NCI-H1092 treated with DMSO at 0.1 percent for 48 hours (cell line): ENCODE data around the gene FAM181A.

Source experiments
- DNase-seq: peaks from one replicate; lab custom pipeline; 2025; lab: John Stamatoyannopoulos, UW

The FAM181A gene

DNA sequence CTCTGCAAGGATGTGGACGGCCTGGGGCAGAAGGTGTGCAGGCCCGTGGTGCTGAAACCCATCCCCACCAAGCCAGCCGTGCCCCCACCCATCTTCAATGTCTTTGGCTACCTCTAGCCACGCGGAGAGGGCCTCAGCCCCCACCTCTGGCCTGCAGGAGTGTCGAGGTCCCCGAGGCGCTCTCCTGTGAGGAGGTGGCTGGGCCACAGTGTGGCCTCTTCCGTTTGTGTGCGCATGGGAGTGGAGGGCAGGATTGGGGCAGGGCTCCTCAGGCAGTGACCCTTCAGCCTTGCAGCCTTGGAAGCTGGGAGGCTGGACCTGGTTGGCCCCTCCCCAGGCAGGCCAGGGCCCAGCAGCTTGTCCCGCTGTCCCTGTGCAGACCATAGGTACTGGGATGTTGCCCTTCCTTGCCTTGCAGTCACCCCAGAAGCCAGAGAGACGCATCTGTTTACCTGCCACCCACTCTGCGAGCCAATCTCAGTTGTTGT is 1.9 kb downstream of the FAM181A start:
- no peak for DNase-seq

DNA sequence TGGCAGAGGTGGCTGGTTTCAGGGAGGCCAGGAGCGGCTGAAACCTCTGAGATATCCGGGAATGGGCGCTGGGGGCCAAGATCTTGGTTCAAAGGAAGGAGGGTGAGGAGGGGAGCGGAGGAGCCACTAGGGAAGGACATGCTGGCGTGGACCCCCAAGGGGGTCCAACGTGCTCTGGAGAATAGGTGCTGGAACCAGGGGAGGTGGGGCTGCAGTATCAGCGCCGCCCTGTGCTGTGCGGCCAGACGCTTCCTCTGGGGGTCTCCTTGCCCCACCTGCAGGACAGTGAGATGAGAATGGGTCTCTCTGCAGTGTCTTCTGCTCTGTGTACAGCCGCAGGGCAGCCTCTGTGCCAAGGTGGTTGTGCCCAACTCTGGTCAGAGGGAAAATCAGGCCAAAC is 2.5 kb downstream of the FAM181A start:
- no peak for DNase-seq

DNA sequence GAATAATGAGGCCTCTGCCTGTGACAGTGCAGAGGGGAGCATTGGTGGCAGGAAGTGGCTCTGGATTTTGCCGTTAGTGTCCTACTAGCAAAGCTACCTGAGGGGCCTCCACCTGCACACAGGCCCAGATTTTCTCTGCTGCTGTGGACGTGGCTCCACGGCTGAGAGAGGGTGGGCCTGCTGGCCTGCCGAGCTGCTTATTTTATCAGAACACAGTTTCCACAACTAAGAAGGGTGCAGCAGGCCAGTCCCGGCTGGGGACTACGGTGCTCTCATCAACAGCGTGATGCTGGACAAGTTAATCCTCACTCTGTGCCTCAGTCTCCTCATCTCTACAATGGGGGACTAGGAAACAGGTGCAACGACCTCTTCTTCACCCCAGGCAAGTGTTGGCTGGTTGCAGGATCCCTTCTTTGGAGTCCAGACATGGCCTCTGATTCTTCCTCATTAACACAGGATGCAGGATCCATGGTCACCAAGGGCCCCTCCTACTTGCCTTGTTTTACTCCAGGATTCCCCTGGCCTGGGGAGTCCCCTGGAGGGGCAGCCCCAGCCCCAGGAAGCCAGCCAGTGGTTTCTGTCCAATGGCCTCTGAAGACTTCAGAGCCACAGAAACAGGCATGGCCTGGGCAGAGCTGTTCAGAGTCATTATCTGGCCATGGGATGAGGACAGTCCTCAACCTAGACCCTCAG is 3.3 kb downstream of the FAM181A start:
- DNase-seq, result no peak

DNA sequence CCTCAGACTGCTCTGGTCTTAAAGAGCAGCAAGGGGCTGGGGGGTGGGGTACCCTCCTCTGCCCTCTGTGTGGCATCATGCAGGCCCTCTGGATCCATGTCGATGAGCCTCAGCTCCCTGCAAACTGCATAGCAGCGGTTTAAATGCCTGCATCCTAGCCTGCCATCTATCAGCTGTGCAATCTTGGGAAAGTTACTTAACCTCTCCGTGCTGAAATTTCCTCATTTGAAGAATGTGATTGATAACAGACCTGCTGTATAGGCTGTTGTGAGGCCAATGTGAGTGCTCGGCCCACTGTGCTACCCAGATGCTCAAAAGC is 3.8 kb downstream of the FAM181A start:
- no peak for DNase-seq

DNA sequence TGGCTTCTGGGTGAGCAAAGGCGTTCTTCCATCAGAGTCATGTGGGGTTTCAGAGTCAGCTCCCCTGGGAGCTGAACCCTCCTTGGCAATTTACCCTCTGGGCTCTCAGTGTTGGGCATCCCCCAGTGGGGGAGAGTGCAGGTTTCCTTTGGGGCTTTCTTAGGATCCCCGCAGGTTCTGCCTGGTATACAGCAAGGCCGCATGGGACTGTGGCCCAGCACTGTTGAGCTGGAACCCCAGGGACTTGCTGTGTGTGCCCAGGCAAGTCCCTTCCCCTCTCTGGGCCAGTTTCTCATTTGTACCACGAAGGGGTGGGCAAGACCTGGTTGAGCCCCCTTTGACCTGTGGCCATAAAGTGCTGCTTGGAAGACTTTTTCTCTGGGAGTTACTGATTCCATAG is 5.5 kb downstream of the FAM181A start:
- no peak for DNase-seq

DNA sequence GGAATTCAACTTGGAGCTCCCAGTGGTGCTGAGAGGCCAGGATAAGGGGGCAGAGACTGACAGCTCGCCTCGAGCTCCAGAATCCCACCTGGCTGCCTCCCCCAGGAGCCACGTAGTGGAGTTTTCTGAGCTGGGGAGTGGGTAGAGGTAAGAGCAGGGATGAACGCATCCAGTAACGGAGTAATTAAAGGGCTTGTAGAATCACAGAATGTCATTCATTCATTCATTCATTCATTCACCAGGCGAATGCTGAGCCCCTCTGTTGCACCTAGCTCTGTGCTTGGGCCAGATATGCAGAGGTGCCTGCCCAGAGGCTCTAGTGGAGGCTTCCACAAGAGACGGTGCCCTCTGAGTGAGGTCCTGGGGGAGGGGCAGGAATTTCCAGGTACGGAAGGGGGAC is 8.1 kb downstream of the FAM181A start:
- no peak for DNase-seq

DNA sequence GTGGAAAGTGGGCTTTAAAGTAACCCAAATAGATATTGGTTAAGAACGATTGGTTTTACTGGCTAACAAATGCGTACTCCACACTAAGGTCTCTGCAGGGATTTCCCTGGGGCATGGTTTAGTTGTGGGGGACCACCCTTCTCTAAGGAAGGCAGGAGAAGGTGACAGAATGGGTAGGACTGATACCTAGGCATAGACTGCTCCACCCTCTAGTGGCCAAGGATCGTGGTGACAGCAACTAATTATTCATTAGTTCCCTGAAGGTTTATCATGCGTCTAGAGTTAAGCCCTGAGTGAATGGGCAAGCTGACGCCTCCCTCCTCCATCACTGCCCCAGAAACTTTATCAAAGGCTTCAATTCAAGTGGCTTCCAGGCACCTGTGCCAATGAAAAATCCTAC is 9.1 kb downstream of the FAM181A start:
- DNase-seq, result no peak

DNA sequence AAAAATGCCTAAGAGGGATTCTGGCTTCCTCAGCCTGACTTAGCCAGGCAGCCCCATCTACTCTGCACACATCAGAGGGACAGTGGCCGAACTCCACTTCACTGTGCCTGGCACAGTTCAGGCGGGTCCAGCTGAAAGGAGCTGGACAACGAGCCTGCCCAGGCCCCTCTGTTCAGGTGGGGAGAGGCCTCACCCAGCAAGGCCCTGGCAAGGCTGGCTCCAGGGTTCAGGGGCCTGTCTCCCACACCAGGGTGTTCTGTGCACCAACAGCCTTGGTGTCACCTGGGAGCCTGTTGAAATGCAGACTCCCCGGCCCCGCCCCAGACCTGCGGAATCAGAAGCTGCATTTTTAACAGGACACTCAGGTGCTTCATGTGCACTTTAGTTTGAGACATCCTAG is 9.8 kb downstream of the FAM181A start:
- no peak for DNase-seq

DNA sequence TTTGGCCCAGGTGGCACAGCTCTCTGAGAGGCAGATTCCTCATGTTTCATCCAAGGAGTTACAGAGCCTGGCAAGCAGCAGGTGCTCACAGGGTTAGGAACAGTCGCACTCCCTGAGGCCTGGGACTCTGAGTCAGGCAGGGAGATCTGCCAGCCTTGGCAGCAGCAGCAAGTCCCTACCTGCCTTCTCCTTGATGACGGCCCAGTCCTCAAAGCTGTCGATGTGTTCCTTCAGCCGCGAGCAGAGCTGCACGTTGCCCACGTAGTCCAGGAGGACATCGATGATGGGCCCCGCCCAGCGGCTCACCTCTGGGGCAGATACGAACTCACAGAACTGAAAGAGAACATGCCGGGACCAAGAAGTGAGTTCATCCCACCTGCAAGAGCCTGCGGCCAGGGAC is 10.4 kb downstream of the FAM181A start:
- DNase-seq, result no peak

DNA sequence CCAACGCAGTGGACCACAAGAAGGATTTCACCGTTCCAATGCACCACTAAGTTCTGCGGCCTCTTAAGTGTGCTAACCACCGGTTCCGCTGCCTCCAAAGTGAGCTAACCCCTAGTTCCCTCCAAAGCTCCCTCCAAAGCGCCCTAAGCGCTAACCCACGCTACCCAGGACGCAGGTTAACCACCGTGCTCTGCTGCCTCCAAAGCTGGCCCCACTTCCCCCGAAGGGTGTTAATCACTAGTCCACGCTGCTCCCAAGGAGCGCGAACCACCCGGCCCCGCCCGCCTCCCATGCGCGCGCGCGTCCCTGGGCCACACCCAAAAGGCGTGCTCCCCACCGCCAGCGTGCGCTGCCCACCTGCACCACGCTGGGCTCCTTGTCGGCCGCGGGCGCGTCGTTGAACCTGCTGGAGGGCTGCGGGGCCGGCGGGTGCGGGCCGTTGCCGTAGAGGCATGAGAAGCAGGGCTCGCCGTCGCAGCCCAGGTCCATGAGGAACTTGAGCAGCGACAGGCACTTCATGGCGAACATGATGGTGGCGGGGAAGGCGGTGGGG is 11.7 kb downstream of the FAM181A start:
- peak; percentile 17 for DNase-seq

DNA sequence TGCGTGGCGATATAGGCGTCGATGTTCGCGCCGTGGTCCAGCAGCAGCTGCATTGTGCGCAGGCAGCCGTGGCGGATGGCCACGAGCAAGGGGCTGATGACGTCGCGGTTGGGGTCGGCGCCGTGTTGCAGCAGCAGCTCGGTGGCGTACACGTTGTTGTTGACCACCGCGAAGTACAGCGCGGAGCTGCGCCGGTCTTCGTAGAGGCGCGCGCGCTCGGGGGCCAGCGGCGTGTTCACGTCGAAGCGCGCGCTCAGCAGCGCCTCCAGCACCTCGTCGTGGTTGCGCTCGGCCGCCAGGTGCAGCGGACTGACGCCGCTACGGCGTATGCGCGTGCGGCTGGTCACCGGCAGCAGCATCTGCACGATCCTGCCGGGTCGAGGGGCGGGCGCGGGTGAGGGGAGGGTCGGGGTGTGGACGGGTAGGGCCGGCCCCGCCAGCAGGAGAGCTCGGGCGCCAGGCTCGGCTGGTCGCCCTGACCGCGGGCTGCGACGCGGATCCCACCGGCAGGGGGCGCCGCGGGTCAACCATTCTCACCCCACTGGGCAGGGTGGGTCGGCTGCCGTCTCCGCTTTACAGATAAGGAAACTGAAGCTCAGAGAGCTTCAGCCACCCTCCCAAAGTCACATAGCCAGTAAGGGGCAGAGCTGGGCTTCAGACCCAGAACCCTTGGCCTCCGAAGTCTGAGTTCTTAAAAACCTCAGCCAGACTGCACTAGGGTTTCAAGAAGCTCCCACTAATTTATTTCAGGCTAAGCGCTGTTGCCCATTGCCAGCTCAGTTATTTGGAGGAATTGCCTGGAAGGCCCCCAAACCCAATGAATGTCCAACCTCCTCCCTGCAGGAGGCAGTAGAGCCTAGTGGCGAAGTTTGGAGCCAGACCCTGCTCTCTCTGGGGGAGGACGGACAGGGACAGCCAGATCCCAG is 12.4 kb downstream of the FAM181A start:
- DNase-seq, result peak; percentile 67

DNA sequence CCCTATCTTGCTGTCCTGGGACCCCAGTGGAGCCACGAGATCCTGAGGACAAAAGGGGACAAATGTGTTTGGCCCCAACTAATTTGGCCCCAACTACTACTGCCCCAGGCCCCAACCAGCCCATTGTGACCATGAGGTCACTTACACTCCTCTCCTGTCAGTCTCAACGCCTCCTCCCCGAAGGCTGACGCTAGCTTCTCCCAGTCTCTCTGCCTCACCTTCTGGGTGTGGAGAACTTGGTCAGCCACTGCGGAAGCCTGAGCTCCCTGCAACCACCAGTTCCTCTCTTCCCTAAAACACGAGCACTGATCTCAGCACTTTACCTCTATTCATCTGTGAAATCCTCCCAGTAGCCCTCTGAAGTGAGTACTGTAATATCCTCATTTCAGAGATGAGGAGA is 13.3 kb downstream of the FAM181A start:
- no peak for DNase-seq

DNA sequence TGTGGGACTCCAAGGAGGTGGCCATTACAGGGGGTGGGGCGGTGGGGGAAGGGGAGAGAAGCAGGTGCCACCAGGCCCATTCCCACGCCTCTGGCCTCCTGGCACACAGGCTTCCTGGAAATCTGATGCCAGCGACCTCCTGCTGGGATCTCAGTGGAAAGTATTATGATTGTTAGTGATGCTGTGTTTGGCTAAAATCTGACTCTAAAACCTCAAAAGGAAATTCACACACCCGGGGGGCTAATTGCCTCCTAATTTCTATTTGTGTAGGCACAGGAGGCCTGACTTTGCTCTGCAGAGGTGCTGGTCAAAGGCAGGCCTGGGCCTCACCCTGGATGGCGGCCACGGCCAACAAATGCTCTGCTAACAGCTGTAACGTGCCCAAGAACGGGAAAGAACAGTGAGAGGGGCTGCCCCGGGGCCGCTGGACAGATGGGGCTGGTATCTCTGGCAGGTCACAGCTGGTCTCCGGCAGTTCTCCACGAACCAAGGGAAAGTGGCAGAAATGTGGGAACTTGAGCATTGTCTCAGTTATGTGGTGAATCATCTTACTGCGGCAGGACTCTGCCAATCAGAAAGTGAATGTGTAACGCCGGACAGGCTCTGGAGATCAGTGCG is 14.3 kb downstream of the FAM181A start:
- peak; percentile 73 for DNase-seq

DNA sequence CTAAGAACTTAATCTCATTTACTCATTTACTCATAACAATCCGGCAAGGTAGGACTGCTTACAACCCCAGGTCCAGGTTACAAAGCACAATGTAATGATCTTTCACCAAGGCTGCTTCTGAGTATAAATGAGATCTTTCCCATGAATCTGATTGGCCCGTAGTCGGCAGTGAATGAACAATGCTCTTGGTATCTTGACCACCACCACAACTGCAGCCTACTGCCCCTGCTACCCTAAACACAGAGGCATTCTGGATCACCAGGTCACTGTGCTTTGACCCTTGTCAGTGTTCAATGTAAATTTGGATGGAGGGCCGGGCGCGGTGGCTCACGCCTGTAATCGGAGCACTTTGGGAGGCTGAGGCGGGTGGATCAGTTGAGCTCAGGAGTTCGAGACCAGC is 15.9 kb downstream of the FAM181A start:
- no peak for DNase-seq

DNA sequence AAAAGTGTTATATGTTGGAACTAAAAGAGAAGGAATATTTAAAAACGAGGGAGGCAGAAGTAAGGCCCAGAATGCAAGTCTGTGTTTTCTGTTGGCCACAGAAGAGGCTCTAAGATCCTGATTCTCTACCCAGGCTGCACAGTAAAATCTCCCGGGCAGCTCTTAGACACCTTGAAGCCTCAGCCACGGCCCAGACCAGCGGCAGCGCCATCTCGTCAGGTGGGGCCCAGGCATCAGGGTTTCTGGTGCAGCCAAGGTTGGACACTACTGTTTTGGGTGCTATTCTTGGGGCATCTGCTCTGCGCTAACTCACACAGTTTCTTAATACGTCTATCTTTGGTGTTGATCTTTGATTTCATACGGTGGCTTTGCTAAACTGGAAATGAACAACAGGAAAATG is 16.8 kb downstream of the FAM181A start:
- no peak for DNase-seq

DNA sequence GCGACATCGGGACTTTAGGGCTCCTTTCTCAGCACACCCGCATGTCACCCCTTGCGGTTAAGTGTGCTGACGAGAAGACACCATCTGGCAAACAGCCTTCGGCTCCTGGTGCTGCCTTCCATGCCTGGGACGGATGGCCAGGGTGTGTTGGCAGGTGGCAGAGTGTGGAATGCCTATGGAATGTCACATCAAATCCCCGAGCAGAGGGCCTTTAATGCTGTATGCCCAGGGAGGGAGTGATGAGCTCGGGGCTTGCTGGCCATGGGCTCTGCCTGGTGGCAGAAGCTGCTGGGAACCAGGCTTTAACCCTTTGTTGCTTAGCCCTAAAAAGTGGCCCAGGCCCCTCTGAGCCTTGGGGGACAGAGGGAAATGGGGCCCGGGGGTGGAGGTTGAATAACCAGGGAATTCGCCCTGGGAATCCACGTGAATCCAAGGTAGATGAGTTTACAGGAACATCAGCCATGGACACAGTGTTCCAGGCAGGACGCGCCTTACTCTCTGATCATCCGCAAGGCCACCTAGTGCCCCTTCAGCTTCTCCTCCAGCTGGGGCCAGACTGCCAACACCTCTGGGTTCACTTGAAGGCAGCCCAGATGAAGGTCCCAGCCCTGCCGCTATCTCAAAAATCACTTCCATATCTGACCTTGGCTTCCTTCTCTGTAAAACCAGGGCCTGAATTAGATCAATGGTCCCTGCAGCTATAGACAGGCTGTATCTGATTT is 17.4 kb downstream of the FAM181A start:
- DNase-seq, result no peak

DNA sequence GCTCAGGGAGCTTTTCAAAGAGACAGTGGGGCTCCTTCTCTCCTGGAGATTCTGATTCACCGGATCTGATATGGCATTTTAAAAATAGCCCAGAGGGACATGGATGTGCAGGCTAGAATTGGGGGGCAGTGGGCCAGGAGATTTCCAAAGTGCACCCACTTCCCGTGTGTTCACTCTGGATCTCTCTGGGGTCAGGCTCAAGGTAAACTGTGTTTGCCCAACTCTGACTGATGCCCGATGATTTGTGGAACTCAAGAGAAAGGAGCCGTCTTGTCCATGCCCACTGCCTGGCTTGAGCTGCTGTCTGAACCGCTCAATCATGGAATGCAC is 17.9 kb downstream of the FAM181A start:
- no peak for DNase-seq

DNA sequence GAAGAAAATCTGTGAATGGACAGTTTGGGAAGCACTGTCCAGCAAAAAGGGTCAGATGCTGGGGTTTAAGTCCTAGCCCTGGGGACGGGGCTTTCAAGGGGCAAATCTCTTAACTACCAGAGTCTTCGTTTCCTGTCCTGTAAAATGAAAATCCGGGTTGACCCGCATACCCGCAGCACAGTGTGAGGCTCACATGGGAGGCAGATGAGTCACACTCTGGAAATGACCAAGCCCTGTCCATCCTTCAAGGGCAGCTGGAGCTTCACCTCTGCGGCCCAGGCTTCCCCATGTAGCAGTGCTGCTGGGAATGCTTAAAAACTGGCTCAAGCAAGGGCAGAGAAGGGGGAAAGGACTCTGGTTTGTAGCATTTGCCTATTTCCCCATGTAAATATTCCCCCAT is 19.0 kb downstream of the FAM181A start:
- DNase-seq, result no peak

DNA sequence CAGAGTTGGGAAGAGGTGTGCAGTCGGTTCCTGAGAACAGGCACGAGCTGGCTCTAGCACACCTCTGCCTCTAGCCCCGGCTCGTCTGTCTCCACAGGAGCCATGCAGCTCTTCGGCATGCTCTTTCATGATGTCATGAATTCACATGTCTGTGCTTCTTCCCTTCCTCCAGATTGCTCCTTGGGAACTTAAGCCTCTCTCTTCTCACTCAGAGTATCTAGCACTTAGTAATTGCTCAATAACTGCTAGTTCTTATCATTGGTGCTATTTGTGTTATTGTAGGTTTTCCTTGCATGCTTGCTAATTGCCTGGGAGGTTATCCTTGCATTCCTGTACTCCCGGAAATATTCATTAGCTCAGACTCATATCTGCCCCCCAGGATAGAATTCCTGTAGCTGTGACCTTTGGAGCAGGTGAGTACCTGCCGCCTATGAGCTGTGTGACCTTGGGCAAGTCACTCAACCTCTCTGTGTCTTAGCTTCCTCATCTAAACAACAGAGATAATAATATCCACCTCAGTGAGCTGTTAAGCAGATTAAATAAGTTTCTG is 19.5 kb downstream of the FAM181A start:
- DNase-seq, result no peak

DNA sequence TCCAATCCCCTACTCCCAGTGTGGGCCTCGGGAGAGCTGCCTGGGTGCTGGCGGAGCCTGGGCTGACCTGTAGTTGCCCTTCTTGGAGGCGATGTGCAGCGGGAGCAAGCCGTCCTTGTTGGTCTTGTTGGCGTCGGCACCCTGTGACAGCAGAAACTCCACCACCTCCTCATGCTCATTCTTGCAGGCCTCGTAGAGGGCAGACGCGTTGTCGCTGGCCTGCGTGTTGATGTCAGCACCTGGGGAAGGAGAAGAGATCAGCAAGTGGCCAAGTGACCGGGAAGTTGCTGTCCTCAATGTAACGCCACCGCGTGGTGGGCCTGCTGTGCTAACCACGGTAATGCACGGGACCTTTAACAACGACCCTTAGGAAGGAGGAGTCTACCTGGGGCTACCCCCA is 20.1 kb downstream of the FAM181A start:
- no peak for DNase-seq

DNA sequence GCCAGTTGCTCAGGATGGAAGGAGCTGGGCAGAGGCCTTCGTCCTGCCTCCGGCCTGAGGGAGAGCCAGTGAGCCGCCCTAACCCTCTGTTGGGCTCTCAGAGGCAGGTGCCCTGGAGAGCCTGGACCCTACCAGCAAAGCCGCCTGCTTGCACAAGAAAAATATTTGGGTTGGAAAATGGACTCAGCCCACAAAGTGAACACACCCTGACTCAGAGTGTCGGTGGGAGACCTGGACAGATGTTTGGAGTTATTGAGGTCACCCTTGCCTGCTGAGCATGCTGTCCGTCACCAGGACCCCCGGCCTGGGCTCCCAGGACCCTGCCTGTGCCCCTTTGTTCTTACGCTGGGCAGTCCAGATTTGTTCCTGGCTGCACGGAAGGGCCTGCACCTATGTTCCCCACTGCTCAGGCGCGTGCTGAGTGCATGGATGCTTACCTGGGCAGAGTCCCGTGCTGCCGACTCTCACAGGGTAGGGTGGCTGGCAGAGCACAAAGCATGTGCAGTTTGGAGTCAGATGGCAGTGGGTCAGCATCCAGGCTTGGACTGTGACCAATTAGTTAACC is 22.4 kb downstream of the FAM181A start:
- no peak for DNase-seq
